IMR-90 (cell line): ENCODE results near the gene SSU72. TPM values are rescaled to one million over a fixed set of nuclear protein-coding genes. Genes with fewer than 3 reads are reported as not detected.

Source experiments
- ATAC-seq: fragments of 200-7000 bp; cut with Tn5 transposase; 2 replicates; pipeline ENCODE4 v1.9.1; 2020; ENCODE audit warnings: low read depth, mild to moderate bottlenecking, moderate library complexity
- BruUV-seq: library from RNA; stranded (reverse); fragments of 400-500 nt; replicated peaks from 2 replicates; lab custom pipeline; 2021; lab: Mats Ljungman, UMichigan
- CTCF ChIA-PET: fragments of 300-600 bp; formaldehyde crosslinking; extraction: SDS; loops from one replicate; lab custom pipeline; 2021; ENCODE audit warnings: antibody characterized with exemption; lab: Yijun Ruan, JAX
- POLR2A ChIA-PET: fragments of 300-600 bp; sonication (Branson Sonifier 250); formaldehyde crosslinking; loops from one replicate; lab custom pipeline; 2022; ENCODE audit warnings: antibody characterized with exemption; ENCODE audit not compliant: unreplicated experiment; lab: Charles Lee
- DNase-seq: peaks from one replicate; pipeline ENCODE4 v3.0.0; 2013
- H2AFZ ChIP-seq: replicated peaks from 2 replicates; pipeline ENCODE3; 2013; ENCODE audit warnings: low read length, mild to moderate bottlenecking; ENCODE audit not compliant: poor library complexity
- H2AK5ac ChIP-seq: 2 replicates; pipeline ENCODE4 v1.6.1; 2013; ENCODE audit warnings: low read depth, low read length, inconsistent platforms
- H2AK9ac ChIP-seq: replicated peaks from 2 replicates; pipeline ENCODE3; 2013; ENCODE audit warnings: mild to moderate bottlenecking, low read depth, low read length, moderate library complexity; ENCODE audit not compliant: poor library complexity
- H2BK120ac ChIP-seq: 2 replicates; pipeline ENCODE4 v1.6.1; 2013; ENCODE audit warnings: low read depth, low read length, inconsistent platforms
- H2BK15ac ChIP-seq: 3 replicates; pipeline ENCODE4 v1.6.1; 2013; ENCODE audit warnings: low read depth, low read length, inconsistent platforms
- H2BK20ac ChIP-seq: 2 replicates; pipeline ENCODE4 v1.6.1; 2013; ENCODE audit warnings: low read depth, mild to moderate bottlenecking, inconsistent platforms, low read length, moderate library complexity
- H2BK5ac ChIP-seq: 2 replicates; pipeline ENCODE4 v1.6.1; 2013; ENCODE audit warnings: mild to moderate bottlenecking, low read depth, low read length, inconsistent platforms; ENCODE audit not compliant: poor library complexity, severe bottlenecking
- H3K14ac ChIP-seq: replicated peaks from 2 replicates; pipeline ENCODE4 v1.6.1; 2013; ENCODE audit warnings: low read depth, low read length, inconsistent platforms
- H3K18ac ChIP-seq: 2 replicates; pipeline ENCODE4 v1.6.1; 2013; ENCODE audit warnings: low read depth, low read length, control low read depth
- H3K23ac ChIP-seq: 2 replicates; pipeline ENCODE4 v1.6.1; 2013; ENCODE audit warnings: low read depth, low read length, inconsistent platforms
- H3K27ac ChIP-seq: 2 replicates; pipeline ENCODE4 v1.5.1; 2013; ENCODE audit warnings: mild to moderate bottlenecking, control low read depth, low read length; ENCODE audit not compliant: insufficient read depth
- H3K27me3 ChIP-seq: 2 replicates; pipeline ENCODE4 v1.6.1; 2013; ENCODE audit warnings: low read length; ENCODE audit not compliant: control insufficient read depth, insufficient read depth
- H3K36me3 ChIP-seq: 2 replicates; pipeline ENCODE4 v1.6.1; 2013; ENCODE audit warnings: low read length, mixed read lengths; ENCODE audit not compliant: control insufficient read depth, insufficient read depth
- H3K4ac ChIP-seq: 2 replicates; pipeline ENCODE4 v1.6.1; 2013; ENCODE audit warnings: low read depth, low read length, inconsistent platforms
- H3K4me1 ChIP-seq: 2 replicates; pipeline ENCODE4 v1.6.1; 2013; ENCODE audit warnings: low read length, mixed read lengths; ENCODE audit not compliant: control insufficient read depth, insufficient read depth
- H3K4me2 ChIP-seq: 2 replicates; pipeline ENCODE4 v1.6.1; 2013; ENCODE audit warnings: low read depth, mild to moderate bottlenecking, control low read depth, low read length, moderate library complexity
- H3K4me3 ChIP-seq: 2 replicates; pipeline ENCODE4 v1.5.1; 2013; ENCODE audit warnings: low read depth, mild to moderate bottlenecking, control low read depth, low read length, moderate library complexity; ENCODE audit not compliant: insufficient read depth
- H3K56ac ChIP-seq: 2 replicates; pipeline ENCODE4 v1.6.1; 2013; ENCODE audit warnings: low read length, inconsistent platforms; ENCODE audit not compliant: insufficient read depth; ENCODE audit errors: extremely low read depth
- H3K79me1 ChIP-seq, 2 experiments: 2 replicates each; pipeline ENCODE4 v1.6.1; 2013; ENCODE audit warnings: low read length in 2 of 2, inconsistent platforms in 1 of 2, low read depth in 1 of 2
- H3K9ac ChIP-seq: 2 replicates; pipeline ENCODE4 v1.6.1; 2013; ENCODE audit warnings: low read depth, low read length, control low read depth
- H3K9me1 ChIP-seq: 2 replicates; pipeline ENCODE4 v1.6.1; 2013; ENCODE audit warnings: low read length, inconsistent platforms; ENCODE audit not compliant: insufficient read depth
- H3K9me3 ChIP-seq: 2 replicates; pipeline ENCODE4 v1.6.1; 2013; ENCODE audit warnings: low read length; ENCODE audit not compliant: control insufficient read depth, insufficient read depth
- H4K20me1 ChIP-seq: 2 replicates; pipeline ENCODE4 v1.6.1; 2013; ENCODE audit warnings: low read length, inconsistent platforms; ENCODE audit not compliant: insufficient read depth
- H4K5ac ChIP-seq: 2 replicates; pipeline ENCODE4 v1.6.1; 2013; ENCODE audit warnings: mild to moderate bottlenecking, low read depth, low read length, control low read depth
- H4K8ac ChIP-seq, 2 experiments: 2 replicates each; pipeline ENCODE4 v1.6.1; 2013; ENCODE audit warnings: low read depth in 2 of 2, low read length in 2 of 2, control low read depth in 1 of 2, inconsistent platforms in 1 of 2
- H4K91ac ChIP-seq: 2 replicates; pipeline ENCODE4 v1.6.1; 2013; ENCODE audit warnings: low read depth, low read length, inconsistent platforms; ENCODE audit not compliant: insufficient read depth
- BHLHE40 ChIP-seq: fragments of 150-350 bp; IDR thresholded peaks from 2 replicates; pipeline ENCODE4 v1.6.1; 2016; ENCODE audit warnings: mild to moderate bottlenecking, low read depth, low read length
- CHD1 ChIP-seq: IDR thresholded peaks from 2 replicates; pipeline ENCODE4 v1.6.1; 2012; ENCODE audit warnings: low read depth, low read length, improper control_type of control experiment
- FOS ChIP-seq: fragments of 150-350 bp; IDR thresholded peaks from 2 replicates; pipeline ENCODE4 v1.6.1; 2016; ENCODE audit warnings: low read depth, low read length
- MAFK ChIP-seq: IDR thresholded peaks from 2 replicates; pipeline ENCODE4 v1.6.1; 2012; ENCODE audit warnings: low read depth, low read length, improper control_type of control experiment
- MAZ ChIP-seq: IDR thresholded peaks from 2 replicates; pipeline ENCODE4 v1.6.1; 2012; ENCODE audit warnings: low read depth, mild to moderate bottlenecking, low read length, improper control_type of control experiment, moderate library complexity, borderline replicate concordance
- MXI1 ChIP-seq: IDR thresholded peaks from 2 replicates; pipeline ENCODE4 v1.6.1; 2012; ENCODE audit warnings: low read depth, mild to moderate bottlenecking, low read length, moderate library complexity, borderline replicate concordance
- RAD21 ChIP-seq: IDR thresholded peaks from 2 replicates; pipeline ENCODE4 v1.6.1; 2012; ENCODE audit warnings: low read length, improper control_type of control experiment
- RCOR1 ChIP-seq: IDR thresholded peaks from 2 replicates; pipeline ENCODE4 v1.6.1; 2012; ENCODE audit warnings: mild to moderate bottlenecking, low read length, improper control_type of control experiment; ENCODE audit not compliant: insufficient replicate concordance
- RFX5 ChIP-seq: IDR thresholded peaks from 2 replicates; pipeline ENCODE4 v1.8.0; 2012; ENCODE audit warnings: low read depth, mild to moderate bottlenecking, low read length, moderate library complexity
- SMC3 ChIP-seq: fragments of 150-350 bp; IDR thresholded peaks from 2 replicates; pipeline ENCODE4 v1.6.1; 2016; ENCODE audit warnings: low read depth, mild to moderate bottlenecking, antibody characterized with exemption, low read length, moderate library complexity
- USF2 ChIP-seq: fragments of 150-350 bp; IDR thresholded peaks from 2 replicates; pipeline ENCODE4 v1.6.1; 2017; ENCODE audit warnings: mild to moderate bottlenecking, antibody characterized with exemption, low read length, low read depth
- WGBS, 2 experiments: methylation state at CpG; one replicate each; pipeline versions ENCODE4 v1.1.5 to v1.1.7; 2013; ENCODE audit warnings: missing lambda C conversion rate in 2 of 2; ENCODE audit not compliant: insufficient read length in 1 of 2; ENCODE audit errors: extremely low coverage in 2 of 2; 5-methylcytosine and 5-hydroxymethylcytosine counted together
- dilution Hi-C: fragments of 300-500 bp; cut with HindIII; formaldehyde crosslinking; loops from one replicate; pipeline ENCODE4 v1.14.3; 2018; ENCODE audit warnings: low sequenced_read_pairs; ENCODE audit not compliant: unreplicated experiment
- in situ Hi-C: fragments of 300-500 bp; cut with MboI; formaldehyde crosslinking; loops from 3 replicates; pipeline ENCODE4 v1.14.3; 2019; ENCODE audit warnings: low sequenced_read_pairs, inconsistent platforms, mixed read lengths
- intact Hi-C: fragments of 100-400 bp; cut with micrococcal nuclease; formaldehyde crosslinking; loops from 2 replicates; pipeline ENCODE4 v1.10.0; 2022
- polyA plus RNA-seq, 3 experiments: library from polyadenylated mRNA; depleted of rRNA; stranded (reverse); fragments of >200 nt; gene quantifications; 2 replicates each; pipeline ENCODE4 v1.2.3, GENCODE V29; 2012; ENCODE audit warnings: low replicate concordance in 1 of 3
- total RNA-seq: library from RNA; depleted of rRNA; stranded (reverse); fragments of >200 nt; gene quantifications from 2 replicates; pipeline ENCODE4 v1.2.3, GENCODE V29; 2012

SSU72 gene
- total and polyA plus RNA-seq, 2 of the 4 experiments (the other 2 are of a cell fraction) = 33.7 to 88.4 TPM

- Histone ChIP-seq H4K91ac (no peak overlapping the region), H3K18ac (no peak overlapping the region), H2AFZ (peak overlapping the region; percentile 95), H3K4me2 (peak overlapping the region; percentile 85), H3K4me3 (peak overlapping the region; percentile 94), H3K4ac (peak overlapping the region; percentile 47; the same call in 1 of the 2 replicates), H4K20me1 (peaks cover 41% of the 10 kb centered on the region), H4K8ac (no peak overlapping the region; a peak in 1 of 4 replicates), H3K9me1 (peaks cover 11% of the 10 kb centered on the region; the same call in 1 of the 2 replicates), H2BK120ac (no peak overlapping the region), H3K9me3 (no peaks in the 10 kb centered on the region), H3K14ac (0 out of 2 replicates have a peak overlapping the region, but pooled peaks have one; percentile 40), H4K5ac (peak overlapping the region; percentile 42; the same call in 1 of the 2 replicates), H3K79me1 (peaks cover 16 to 58% of the 10 kb centered on the region in 2 experiments; a peak in 3 of 4 replicates), H2BK5ac (peak overlapping the region; percentile 91), H3K56ac (no peak overlapping the region), H2AK5ac (no peak overlapping the region), H3K4me1 (peaks cover 7% of the 10 kb centered on the region), H3K36me3 (peaks cover 10% of the 10 kb centered on the region; the same call in 1 of the 2 replicates), H2BK20ac (no peak overlapping the region), H2AK9ac (peak overlapping the region; percentile 98), H3K27ac (peak overlapping the region; percentile 85), H3K27me3 (no peaks in the 10 kb centered on the region), H3K23ac (peak overlapping the region; percentile 64; the same call in 1 of the 2 replicates), H2BK15ac (no peak overlapping the region), H3K9ac (peak overlapping the region; percentile 69)
- TF ChIP-seq RAD21 (no peak), BHLHE40 (no peak), FOS (no peak), RCOR1 (no peak), CHD1 (peak; percentile 19; the same call in 1 of the 2 replicates), MXI1 (peak; percentile 34; the same call in 1 of the 2 replicates), SMC3 (no peak), RFX5 (no peak), USF2 (no peak), MAZ (peak; percentile 20; the same call in 1 of the 2 replicates), MAFK (no peak)
- DNase-seq = peak; percentile 37
- dilution Hi-C loops = no loop called here
- ChIA-PET CTCF (no interaction called here), POLR2A (no interaction called here)
- 9% methylated on average over 65 of the region's 80 CpGs; no CpG with 5 or more reads in 1 of the 2 experiments for WGBS, 2 experiments
- intact Hi-C loops = no loop called here
- in situ Hi-C loops = no loop called here
- peak; percentile 57 for ATAC-seq
- no TSS peak for BruUV-seq
Observed at GRCh38 chr1:1616045-1616790, 41.6 kb upstream of the SSU72 start.
